Glutamatergic neuron (in vitro differentiated cells): ENCODE measurements around the gene DPT. TPM values are rescaled to one million over a fixed set of nuclear protein-coding genes. Genes with fewer than 3 reads are reported as not detected.

Experiments used
- DNase-seq: peaks from one replicate; pipeline ENCODE4 v3.0.0; 2022
- H3K27ac Mint-ChIP-seq: one replicate; pipeline ENCODE4 v1.8.0; 2020; ENCODE audit warnings: mild to moderate bottlenecking, mixed read lengths, inconsistent platforms; ENCODE audit not compliant: unreplicated experiment
- H3K27me3 Mint-ChIP-seq: one replicate; pipeline ENCODE4 v1.8.0; 2020; ENCODE audit warnings: mild to moderate bottlenecking, moderate library complexity, mixed read lengths, inconsistent platforms; ENCODE audit not compliant: unreplicated experiment
- H3K36me3 Mint-ChIP-seq: one replicate; pipeline ENCODE4 v1.8.0; 2020; ENCODE audit warnings: mild to moderate bottlenecking, mixed read lengths, inconsistent platforms; ENCODE audit not compliant: unreplicated experiment
- H3K4me1 Mint-ChIP-seq: one replicate; pipeline ENCODE4 v1.8.0; 2020; ENCODE audit warnings: mild to moderate bottlenecking, low read depth, mixed read lengths, inconsistent platforms; ENCODE audit not compliant: unreplicated experiment
- H3K4me3 Mint-ChIP-seq: one replicate; pipeline ENCODE4 v1.8.0; 2020; ENCODE audit warnings: mild to moderate bottlenecking, mixed read lengths, inconsistent platforms; ENCODE audit not compliant: unreplicated experiment
- H3K9me3 Mint-ChIP-seq: one replicate; pipeline ENCODE4 v1.8.0; 2020; ENCODE audit warnings: mild to moderate bottlenecking, moderate library complexity, mixed read lengths, inconsistent platforms; ENCODE audit not compliant: unreplicated experiment
- CTCF ChIP-seq: fragments of 200-600 bp; sonication (generic); IDR thresholded peaks from one replicate; pipeline ENCODE4 v1.5.0; 2021; ENCODE audit not compliant: partially characterized antibody, unreplicated experiment
- total RNA-seq: library from RNA; stranded (reverse); fragmentation: NEBNext Ultra II Directional; extraction: Animal tissue kit (Norgen Biotek cat#: 25700); gene quantifications from one replicate; pipeline ENCODE4 v1.2.1, GENCODE V29; 2021; ENCODE audit not compliant: unreplicated experiment

The DPT gene
- total RNA-seq, 1 donor from 2014 or later = not detected

GRCh38 chr1:168726281-168726680 lies 2.7 kb downstream of the DPT start:
- no peak for DNase-seq
- peaks cover 8% of the 10 kb centered on the region for H3K27me3 Mint-ChIP-seq
- no peak overlapping the region for H3K27ac Mint-ChIP-seq
- H3K36me3 Mint-ChIP-seq = no peaks in the 10 kb centered on the region
- no peak for TF ChIP-seq CTCF
- H3K4me1 Mint-ChIP-seq = no peaks in the 10 kb centered on the region
- H3K4me3 Mint-ChIP-seq = no peak overlapping the region
- H3K9me3 Mint-ChIP-seq = no peaks in the 10 kb centered on the region

GRCh38 chr1:168725831-168726230 lies 3.2 kb downstream of the DPT start:
- Mint-ChIP-seq H3K27ac (no peak overlapping the region), H3K36me3 (no peaks in the 10 kb centered on the region), H3K9me3 (no peaks in the 10 kb centered on the region), H3K4me1 (no peaks in the 10 kb centered on the region), H3K4me3 (no peak overlapping the region), H3K27me3 (peaks cover 8% of the 10 kb centered on the region)
- DNase-seq = no peak
- TF ChIP-seq CTCF = no peak

GRCh38 chr1:168725060-168725459 lies 3.9 kb downstream of the DPT start:
- no peaks in the 10 kb centered on the region for H3K9me3 Mint-ChIP-seq
- no peak overlapping the region for H3K4me3 Mint-ChIP-seq
- TF ChIP-seq CTCF = no peak
- peaks cover 8% of the 10 kb centered on the region for H3K27me3 Mint-ChIP-seq
- no peak for DNase-seq
- no peaks in the 10 kb centered on the region for H3K36me3 Mint-ChIP-seq
- no peak overlapping the region for H3K27ac Mint-ChIP-seq
- no peaks in the 10 kb centered on the region for H3K4me1 Mint-ChIP-seq

- H3K4me1 Mint-ChIP-seq = no peaks in the 10 kb centered on the region
- no peaks in the 10 kb centered on the region for H3K9me3 Mint-ChIP-seq
- H3K27ac Mint-ChIP-seq = no peak overlapping the region
- no peak for DNase-seq
- H3K4me3 Mint-ChIP-seq = no peak overlapping the region
- peaks cover 4% of the 10 kb centered on the region for H3K27me3 Mint-ChIP-seq
- H3K36me3 Mint-ChIP-seq = no peaks in the 10 kb centered on the region
- no peak for TF ChIP-seq CTCF
Observed at GRCh38 chr1:168723000-168723399, 6.0 kb downstream of the DPT start.

- peaks cover 4% of the 10 kb centered on the region for H3K27me3 Mint-ChIP-seq
- no peaks in the 10 kb centered on the region for H3K4me1 Mint-ChIP-seq
- H3K36me3 Mint-ChIP-seq = no peaks in the 10 kb centered on the region
- H3K9me3 Mint-ChIP-seq = no peaks in the 10 kb centered on the region
- DNase-seq = no peak
- no peak for TF ChIP-seq CTCF
- H3K27ac Mint-ChIP-seq = no peak overlapping the region
- H3K4me3 Mint-ChIP-seq = no peak overlapping the region
Observed at GRCh38 chr1:168720839-168721238, 8.2 kb downstream of the DPT start.
